NCI-H1417 (cell line): ENCODE data around the gene SLC25A26.
"Not testable (repeated sequence)": the region's sequence is repeated elsewhere in the genome, so short reads cannot be mapped to it uniquely, and the experiment has no call there.

ENCODE experiments used
- DNase-seq, 3 experiments: peaks; one replicate each; lab custom pipeline; 2025; lab: John Stamatoyannopoulos, UW

Gene SLC25A26

DNA sequence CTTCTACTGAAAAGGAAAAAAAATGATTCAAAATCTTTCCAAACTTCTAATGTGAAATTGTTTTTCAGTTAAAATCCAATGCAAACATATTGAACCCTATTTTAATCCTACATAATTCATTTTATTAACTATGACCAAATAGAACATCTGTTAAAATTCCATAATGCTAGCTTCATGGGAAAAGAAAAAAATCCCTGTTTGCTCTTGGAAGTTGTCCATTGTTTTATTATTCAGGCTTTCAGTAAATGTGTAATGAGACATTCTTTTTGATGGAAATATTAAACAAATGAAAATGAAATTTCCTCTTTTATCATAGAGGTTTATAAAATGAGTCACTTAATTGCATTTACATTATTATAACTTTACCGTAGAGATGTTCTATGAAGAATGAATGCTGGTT is 49.5 kb downstream of the SLC25A26 start:
- no peak for DNase-seq

DNA sequence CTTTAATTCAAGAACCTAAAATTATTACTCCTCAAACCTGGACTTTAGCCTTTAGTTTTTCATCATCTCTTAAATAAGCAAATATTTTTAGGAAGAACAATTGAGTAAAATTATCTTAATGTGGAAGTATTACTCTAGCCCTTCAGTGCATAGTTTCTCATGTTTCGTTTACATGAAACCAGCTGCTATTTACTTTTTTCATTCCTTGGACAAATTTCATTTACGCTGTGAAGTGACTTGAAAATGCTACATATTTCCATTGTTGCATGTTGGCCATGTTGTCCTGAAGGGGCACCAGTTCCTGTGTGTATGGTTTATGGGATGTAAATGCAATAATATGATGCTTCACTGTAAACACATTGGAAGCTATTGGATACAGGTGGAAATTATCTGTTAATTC is 49.9 kb downstream of the SLC25A26 start:
- no peak for DNase-seq

DNA sequence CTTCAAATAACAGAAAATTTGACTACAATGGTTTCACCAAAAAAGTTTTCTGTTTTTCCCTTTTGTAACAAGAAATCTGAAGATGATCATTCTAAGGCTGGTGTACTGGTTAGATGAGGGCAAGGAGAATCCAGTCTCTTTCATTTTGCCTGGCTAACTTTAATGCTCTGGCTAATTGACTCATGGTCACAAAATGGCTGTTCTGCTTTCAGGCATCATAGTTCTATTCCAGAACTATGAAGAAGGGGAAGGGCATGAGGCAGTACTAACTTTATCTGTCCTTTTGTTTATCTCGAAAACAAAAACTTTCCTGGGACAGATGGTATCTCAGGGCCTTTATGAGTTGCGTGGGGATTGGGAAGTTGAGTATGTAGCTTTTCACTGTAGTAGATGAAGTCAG is 50.4 kb downstream of the SLC25A26 start:
- no peak for DNase-seq

DNA sequence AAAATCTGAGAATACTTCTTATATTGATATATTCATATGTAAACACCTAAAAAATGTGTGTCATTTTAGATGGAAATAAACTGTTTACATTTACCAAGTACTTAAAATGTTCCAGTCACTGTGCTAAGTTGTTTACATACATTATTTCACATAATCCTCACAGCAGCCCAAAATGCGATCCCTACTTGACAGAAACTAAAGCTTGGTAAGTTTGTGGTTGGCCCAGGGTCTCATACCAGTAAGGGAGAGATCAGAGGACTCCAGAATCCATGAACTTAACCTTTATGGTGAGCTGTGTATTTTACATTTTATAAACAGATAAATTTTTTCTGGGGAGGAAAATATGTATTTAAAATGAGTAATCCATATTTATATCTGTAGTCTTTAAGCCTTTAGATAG is 51.2 kb downstream of the SLC25A26 start:
- no peak for DNase-seq

DNA sequence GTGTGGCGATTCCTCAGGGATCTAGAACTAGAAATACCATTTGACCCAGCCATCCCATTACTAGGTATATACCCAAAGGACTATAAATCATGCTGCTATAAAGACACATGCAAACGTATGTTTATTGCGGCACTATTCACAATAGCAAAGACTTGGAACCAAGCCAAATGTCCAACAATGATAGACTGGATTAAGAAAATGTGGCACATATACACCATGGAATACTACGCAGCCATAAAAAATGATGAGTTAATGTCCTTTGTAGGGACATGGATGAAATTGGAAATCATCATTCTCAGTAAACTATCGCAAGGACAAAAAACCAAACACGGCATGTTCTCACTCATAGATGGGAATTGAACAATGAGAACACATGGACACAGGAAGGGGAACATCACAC is 54.0 kb downstream of the SLC25A26 start:
- not testable (repeated sequence) for DNase-seq

DNA sequence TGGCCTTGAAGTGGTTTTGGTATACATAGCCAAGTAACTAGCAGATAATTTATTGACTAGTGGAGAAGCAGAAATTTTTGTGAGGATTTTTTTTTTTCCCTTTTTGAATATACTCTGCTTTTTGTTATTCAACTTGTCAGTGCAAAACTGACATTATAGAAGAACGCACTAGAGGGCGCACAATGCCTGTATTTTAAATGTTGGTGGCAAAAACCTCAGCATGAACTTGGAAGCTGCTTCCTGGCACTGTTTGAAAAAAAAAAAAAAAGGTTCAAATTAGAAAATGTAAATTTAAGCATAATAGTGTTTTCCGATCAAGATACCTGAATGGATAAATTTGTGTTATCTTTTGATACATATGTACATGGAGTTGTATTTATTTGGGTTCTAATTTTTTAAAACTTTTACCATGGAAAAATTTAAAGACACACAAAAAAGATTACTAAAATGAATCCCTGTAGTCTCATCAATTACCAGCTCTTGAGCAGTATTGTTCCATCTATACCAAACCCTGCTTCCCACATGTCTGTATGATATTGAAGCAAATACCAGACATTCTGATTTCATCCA is 56.0 kb downstream of the SLC25A26 start:
- DNase-seq = peak; percentile 24 to 76 (median 49)

DNA sequence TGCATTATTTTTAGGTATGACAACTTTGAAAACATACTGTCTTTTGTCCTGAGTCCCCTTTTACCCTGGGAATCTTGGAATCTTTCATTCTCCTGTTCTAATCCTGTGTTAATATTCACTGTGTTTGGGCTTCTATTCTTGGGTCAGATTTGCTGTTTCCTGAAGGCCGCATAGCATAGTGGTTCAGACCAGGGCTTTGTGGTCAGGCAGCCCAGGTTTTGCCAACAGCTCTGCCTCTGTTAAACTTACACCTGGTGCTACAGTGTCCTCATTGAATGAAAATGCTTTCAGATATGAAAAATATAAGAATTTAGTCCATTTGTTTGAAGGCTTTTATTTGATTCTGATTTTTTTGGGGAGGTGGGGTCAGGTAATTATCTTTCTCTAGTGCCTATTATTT is 58.4 kb downstream of the SLC25A26 start:
- DNase-seq = no peak

DNA sequence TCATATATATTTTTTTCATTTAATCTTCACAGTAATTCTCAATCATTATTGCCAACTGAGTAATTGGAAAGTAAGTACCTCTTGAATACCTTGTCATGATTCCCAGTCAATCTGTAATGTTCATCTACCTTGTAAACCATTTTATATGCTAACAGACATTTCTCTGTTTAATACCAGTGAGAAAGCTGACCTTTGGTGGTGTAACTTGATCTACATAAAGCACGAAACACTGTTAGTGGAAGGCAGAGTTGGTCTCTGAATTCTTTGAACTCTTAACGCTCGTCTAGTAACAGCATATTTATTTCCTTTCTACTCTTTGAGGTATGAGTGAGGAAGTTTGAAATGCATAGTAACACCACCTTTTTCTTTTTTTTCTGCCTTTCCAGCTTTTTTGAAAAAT is 59.5 kb downstream of the SLC25A26 start:
- no peak for DNase-seq

DNA sequence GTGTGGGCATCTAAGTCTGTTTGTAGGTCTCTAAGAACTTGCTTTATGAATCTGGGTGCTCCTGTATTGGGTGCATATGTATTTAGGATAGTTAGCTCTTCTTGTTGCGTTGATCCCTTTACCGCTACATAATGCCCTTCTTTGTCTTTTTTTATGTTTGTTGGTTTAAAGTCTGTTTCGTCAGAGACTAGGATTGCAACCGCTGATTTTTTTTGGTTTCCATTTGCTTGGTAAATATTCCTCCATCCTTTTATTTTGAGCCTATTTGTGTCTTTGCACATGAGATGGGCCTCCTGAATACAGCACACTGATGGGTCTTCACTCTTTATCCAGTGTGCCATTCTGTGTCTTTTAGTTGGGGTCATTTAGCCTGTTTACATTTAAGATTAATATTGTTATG is 71.1 kb downstream of the SLC25A26 start:
- DNase-seq = not testable (repeated sequence)

DNA sequence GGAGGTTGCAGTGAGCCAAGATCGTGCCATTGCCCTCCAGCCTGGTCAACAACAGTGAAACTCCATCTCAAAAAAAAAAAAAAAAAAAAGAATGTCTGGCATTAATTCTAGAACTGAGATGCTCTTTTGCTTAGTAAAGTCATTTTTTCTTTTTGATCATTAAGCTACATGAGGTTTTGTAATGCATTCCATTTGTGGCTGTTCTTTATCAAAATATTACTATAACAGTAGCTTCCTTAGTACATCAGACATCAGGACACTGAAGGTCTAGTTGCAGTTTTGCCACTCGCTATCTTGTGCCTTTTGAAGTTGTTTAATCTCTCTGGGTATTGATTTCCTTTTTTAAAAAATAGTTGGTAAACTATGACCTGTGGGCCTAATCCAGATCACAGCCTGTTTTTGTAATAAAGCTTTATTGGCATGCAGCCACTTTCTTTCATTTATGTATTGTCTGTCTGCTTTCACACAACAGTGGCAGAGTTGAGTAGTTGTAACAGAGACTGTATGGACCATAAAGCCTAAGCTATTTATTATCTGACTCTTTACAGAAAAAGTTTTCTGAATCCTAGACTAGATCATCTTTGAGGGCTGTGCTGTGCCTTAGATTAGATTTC is 76.6 kb downstream of the SLC25A26 start:
- no peak for DNase-seq

DNA sequence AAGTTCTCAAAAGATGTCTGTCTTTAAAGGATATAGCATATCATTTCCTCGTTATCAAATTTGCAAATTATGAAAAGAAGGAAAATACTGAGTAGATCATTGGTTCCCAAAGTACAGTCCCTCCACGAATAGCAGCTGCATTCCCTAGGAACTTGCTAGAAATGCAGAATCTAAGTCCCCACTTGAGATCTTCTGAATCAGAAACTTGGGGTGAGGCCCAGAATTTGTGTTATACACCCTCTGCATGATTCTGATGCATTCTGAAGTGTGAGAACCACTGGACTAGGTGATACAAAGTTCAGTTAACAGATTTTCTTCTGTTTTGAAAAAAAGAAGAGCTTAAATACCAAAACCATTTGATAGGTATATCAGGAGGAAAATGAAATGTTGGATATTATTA is 77.1 kb downstream of the SLC25A26 start:
- no peak for DNase-seq

DNA sequence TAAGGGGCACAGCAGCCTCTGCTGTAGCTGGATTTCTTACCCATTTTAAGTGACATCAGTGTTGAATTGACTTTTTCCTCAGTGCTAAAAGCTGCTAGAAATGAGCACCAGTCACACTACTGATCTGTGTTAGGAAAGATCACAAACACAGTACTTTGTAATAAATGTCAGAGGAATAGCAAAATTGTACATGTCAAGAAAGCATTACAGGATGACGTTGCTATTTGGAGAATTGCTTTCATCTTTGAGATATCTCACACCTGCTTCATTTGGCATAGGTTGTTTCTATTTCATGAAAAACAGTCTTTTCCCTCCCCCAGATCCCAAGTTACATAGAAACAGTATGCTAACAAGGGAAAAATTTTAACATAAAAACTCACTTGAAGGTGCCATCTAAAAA is 77.8 kb downstream of the SLC25A26 start:
- DNase-seq = peak in 1 of 3 experiments; percentile 2

DNA sequence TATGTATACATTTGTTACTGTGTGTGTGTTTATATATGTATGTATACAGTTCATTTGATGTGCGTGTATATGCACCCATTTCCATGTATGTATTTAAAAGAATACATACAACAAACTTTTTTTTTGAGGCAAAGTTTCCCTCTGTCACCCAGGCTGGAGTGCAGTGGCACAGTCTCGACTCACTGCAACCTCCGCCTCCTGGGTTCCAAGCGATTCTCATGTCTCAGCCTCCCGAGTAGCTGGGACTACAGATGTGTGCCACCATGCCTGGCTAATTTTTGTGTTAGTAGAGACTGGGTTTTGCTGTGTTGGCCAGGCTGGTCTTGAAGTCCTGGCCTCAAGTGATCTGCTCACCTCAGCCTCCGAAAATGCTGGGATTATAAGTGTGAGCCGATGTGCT is 78.3 kb downstream of the SLC25A26 start:
- DNase-seq = not testable (repeated sequence)

DNA sequence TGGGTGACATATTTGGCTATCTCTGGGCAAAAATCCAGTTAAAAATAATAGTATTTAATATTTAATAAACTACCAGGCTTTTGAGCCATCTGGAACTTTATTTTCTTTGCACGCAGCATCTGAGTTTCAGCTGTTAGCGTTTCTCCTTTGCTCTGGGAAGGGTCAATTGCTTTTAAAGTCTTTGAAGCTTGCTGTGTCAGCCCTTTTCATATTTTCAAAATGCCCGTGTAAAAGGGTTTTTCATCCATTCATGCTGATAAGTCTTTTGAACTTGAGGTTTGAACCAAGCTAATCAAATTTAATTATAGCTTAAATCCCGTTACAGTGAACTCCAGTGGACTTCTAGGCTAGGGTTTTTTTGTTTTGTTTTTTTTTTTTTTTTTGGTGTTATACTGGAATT is 79.1 kb downstream of the SLC25A26 start:
- peak in 1 of 3 experiments; percentile 1 for DNase-seq

DNA sequence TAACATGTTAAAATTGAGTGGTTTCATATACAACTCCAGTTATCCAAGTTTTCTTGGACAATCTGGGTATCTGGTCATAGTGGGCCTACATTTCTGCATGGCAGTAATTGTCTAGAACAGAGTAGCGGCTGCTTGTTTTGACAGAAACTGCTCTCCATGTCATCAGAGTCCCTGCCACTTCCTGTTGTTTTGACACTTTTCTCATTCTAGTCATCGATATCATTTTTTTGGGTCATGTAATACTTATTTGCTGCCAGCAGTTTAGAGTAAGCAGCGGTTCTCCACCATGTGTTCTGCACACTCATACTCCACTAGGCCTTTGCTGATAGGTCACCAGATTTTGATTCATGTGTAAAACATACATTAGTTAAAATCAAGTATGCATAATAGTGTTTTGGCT is 81.5 kb downstream of the SLC25A26 start:
- DNase-seq = no peak

DNA sequence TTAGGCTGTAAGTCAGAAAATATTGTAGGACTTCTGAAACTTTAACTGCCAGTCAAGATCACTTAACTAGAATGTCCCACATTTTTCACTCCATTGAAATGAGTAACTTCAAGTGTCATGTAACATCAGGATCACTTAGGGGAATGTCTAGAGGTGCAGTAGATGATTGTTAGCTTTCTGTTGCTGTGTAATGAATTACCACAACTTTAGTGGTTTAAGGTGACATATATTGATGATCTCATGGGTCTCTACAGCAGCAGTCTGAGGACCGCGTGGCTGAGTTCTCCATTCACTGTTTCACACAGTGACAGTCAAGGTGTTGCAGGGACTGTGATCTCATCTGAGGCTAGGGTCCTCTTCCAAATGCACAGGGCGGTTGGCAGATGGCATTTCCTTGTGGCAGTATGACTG is 82.7 kb downstream of the SLC25A26 start:
- DNase-seq = no peak

DNA sequence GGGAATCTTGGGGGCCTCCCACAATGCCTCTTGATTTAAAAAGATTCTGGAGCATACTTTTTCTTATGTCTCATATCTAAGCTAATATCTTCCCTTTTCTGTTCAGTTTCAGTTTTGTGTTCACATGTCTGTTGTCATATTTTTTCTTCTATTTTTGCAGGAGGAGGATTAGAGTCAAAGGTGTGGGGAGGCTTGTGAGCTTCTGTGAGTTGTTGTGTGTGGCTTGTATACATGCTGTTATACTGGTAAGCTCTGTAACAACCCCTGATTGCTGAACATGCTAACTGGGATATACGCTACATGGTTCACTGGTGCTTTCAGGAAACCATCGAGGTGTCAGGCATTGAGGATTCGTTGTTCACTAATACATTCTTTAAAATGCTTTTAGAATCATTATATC is 83.5 kb downstream of the SLC25A26 start:
- no peak for DNase-seq

DNA sequence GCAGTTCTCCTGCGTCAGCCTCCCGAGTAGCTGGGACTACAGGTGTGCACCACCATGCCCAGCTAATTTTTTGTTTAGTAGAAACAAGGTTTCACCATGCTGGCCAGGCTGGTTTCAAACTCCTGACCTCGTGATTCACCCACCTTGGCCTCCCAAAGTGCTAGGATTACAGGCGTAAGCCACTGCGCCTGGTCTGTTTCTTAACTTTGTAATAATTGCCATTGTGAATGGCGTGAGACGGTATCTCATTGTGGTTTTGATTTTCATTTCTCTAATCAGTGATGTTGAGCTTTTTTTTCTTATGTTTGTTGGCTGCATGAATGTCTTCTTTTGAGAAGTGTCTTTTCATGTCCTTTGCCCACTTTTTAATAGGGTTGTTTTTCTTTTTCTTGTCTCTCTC is 85.3 kb downstream of the SLC25A26 start:
- not testable (repeated sequence) for DNase-seq

DNA sequence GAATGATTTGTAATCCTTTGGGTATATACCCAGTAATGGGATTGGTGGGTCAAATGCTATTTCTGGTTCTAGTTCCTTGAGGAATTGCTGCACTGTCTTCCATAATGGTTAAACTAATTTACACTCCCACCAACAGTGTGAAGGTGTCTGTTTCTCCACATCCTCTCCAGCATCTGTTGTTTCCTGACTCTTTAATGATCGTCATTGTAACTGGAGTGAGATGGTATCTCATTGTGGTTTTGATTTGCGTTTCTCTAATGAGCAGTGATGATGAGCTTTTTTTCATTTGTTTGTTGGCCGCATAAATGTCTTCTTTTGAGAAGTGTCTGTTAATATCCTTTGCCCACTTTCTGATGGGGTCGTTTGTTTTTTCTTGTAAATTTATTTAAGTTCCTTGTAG is 86.2 kb downstream of the SLC25A26 start:
- not testable (repeated sequence) for DNase-seq

DNA sequence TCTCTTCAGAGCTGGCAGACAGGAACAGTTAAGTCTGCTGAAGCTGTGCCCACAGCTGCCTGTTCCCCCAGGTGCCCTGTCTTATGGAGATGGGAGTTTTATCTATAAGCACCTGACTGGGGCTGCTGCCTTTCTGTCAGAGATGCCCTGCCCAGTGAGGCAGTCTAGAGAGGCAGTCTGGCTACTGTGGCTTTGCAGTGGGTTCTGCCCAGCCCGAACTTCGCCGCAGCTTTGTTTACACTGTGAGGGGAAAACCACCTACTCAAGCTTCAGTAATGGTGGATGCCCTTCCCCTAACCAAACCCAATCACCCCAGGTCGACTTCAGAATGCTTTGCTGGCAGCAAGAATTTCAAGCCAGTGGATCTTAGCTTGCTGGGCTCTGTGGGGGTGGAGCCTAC is 91.2 kb downstream of the SLC25A26 start:
- DNase-seq = no peak

DNA sequence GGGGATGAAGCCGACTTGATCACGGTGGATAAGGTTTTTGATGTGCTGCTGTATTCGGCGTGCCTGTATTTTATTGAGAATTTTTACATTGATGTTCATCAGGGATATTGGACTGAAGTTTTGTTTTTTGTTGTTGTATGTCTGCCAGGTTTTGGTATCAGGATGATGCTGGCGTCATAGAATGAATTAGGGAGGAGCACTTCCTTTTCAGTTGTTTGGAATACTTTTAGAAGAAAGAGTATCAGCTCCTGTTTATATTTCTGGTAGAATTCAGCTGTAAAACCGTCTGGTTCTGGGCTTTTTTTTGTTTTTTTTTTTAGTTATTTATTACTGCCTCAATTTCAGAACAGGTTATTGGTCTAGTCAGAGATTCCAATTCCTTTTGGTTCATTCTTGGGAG is 93.7 kb downstream of the SLC25A26 start:
- DNase-seq = no peak

DNA sequence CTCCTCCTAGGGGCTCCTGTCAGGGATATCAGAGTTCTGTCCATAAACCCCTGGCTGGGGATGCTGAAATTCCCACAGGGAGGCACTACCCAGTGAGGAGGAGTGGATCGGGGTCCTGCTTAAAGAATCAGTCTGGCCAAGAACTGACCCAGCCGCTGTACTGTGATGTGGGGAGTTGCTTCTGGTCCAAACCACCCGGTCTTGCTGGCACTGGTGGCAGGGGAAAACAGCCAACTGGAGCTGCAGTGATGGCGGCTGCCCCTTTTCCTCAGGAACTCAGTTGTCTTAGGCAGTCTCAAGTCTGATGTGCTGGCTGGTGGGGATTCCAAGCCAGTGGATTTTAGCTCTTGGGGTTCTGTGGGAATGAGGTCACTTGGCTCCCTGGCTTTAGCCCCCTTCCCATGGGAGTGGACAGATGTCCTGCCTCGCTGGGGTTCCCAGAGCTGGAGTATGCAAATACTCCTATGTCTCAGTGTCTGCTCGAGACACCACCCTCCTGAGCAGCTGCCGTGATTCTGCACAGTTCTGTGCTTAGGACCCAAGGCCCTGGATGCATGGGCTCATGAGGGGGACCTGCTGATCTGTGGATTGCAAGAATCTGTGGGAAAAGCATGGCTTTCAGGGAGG is 97.1 kb downstream of the SLC25A26 start:
- no peak for DNase-seq

DNA sequence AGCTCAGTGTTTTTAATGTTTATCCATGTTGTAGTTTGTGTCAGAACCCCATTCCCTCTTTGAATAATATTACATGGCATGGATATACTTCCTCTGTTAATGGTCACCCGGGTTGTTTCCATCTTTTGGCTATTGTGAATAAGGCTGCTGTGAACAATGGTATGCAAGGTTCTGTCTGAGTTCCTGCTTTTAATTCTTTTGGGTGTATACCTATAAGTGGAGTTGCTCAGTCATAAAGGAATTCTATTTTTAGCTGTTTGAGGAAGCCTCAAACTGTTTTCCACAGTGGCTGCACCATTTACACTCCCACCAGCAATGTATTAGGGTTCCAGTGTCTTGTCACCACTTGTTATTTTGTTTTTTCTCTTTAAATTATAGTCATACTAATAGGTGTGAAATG is 99.6 kb downstream of the SLC25A26 start:
- DNase-seq = no peak

DNA sequence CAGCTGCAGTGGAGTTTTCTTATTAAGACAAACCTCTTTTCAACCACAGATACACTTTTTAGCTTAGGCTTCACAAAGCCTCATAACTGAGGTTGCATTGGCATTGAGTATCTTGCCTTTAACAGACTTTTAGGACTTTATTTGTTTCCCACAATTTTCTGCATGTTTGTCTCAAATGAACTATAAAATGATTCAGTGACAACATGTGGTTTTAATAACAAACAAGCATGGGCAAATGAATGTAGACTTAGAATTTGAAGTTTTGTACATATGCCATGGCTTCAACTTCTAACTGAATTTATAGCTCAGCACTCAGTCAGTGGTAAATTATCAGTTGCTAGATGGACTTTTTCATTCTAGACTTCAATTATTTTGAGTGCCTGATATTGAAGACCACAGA is 101.6 kb downstream of the SLC25A26 start:
- DNase-seq = no peak
